DMS53 treated with DMSO at 0.1 percent for 48 hours (cell line): ENCODE results near the gene ZBTB20.

ENCODE experiments used
- DNase-seq: peaks from one replicate; lab custom pipeline; 2025; ENCODE audit not compliant: unreplicated experiment; lab: John Stamatoyannopoulos, UW

The ZBTB20 gene

GRCh38 chr3:114552527-114552812 is 594.6 kb downstream of the ZBTB20 start:
- DNase-seq: no peak

- DNase-seq: no peak
Measured at GRCh38 chr3:114551770-114552526, 595.1 kb downstream of the ZBTB20 start.

GRCh38 chr3:114550165-114550564 is 596.9 kb downstream of the ZBTB20 start:
- no peak for DNase-seq

GRCh38 chr3:114545193-114545592 is 601.9 kb downstream of the ZBTB20 start:
- no peak for DNase-seq

- no peak for DNase-seq
Measured at GRCh38 chr3:114542359-114542758, 604.7 kb downstream of the ZBTB20 start.

GRCh38 chr3:114539525-114539924 is 607.6 kb downstream of the ZBTB20 start:
- no peak for DNase-seq

GRCh38 chr3:114538211-114538610 is 608.9 kb downstream of the ZBTB20 start:
- DNase-seq: no peak

- no peak for DNase-seq
Measured at GRCh38 chr3:114528517-114528916, 618.6 kb downstream of the ZBTB20 start.

- DNase-seq: no peak
Measured at GRCh38 chr3:114527036-114527644, 619.9 kb downstream of the ZBTB20 start.

GRCh38 chr3:114525278-114525677 is 621.8 kb downstream of the ZBTB20 start:
- DNase-seq: no peak

- no peak for DNase-seq
Measured at GRCh38 chr3:114519415-114519814, 627.7 kb downstream of the ZBTB20 start.

GRCh38 chr3:114518206-114518808 is 628.8 kb downstream of the ZBTB20 start:
- no peak for DNase-seq

GRCh38 chr3:114510201-114510600 is 636.9 kb downstream of the ZBTB20 start:
- no peak for DNase-seq

GRCh38 chr3:114509756-114510155 is 637.3 kb downstream of the ZBTB20 start:
- no peak for DNase-seq

GRCh38 chr3:114508976-114509375 is 638.1 kb downstream of the ZBTB20 start:
- no peak for DNase-seq

- DNase-seq: no peak
Measured at GRCh38 chr3:114508208-114508607, 638.9 kb downstream of the ZBTB20 start.

- no peak for DNase-seq
Measured at GRCh38 chr3:114506591-114507300, 640.3 kb downstream of the ZBTB20 start.

- no peak for DNase-seq
Measured at GRCh38 chr3:114504941-114505628, 642.0 kb downstream of the ZBTB20 start.

GRCh38 chr3:114502204-114502603 is 644.9 kb downstream of the ZBTB20 start:
- DNase-seq: no peak

GRCh38 chr3:114499976-114500375 is 647.1 kb downstream of the ZBTB20 start:
- DNase-seq: no peak
